Gastroesophageal sphincter (tissue), 4 donors: ENCODE measurements around the gene NR0B2. TPM values are rescaled to one million over a fixed set of nuclear protein-coding genes. Genes with fewer than 3 reads are reported as not detected.
"Not testable (repeated sequence)": the region's sequence is repeated elsewhere in the genome, so short reads cannot be mapped to it uniquely, and the experiment has no call there.

Source experiments
- ATAC-seq: fragments of 150-250 bp; one replicate; pipeline ENCODE4 v1.9.1; 2016; ENCODE audit warnings: mild to moderate bottlenecking, moderate library complexity
- H3K27ac ChIP-seq, 4 donors: fragments of 200-600 bp; sonication (generic) in 3 of 4; 1 replicate in 3 of 4; 2 replicates in 1 of 4; pipeline ENCODE4 v1.5.1; 2016 to 2019
- H3K27me3 ChIP-seq: fragments of 200-600 bp; sonication (generic); one replicate; pipeline ENCODE4 v1.5.1; 2019
- H3K36me3 ChIP-seq, 2 donors: fragments of 200-600 bp; sonication (generic); one replicate each; pipeline ENCODE4 v1.5.1; 2019; ENCODE audit warnings: control low read depth in 1 of 2
- H3K4me1 ChIP-seq, 3 donors: fragments of 200-600 bp; sonication (generic); 1 replicate in 2 of 3; 2 replicates in 1 of 3; pipeline ENCODE4 v1.5.1; 2016 to 2019; ENCODE audit warnings: control low read depth in 2 of 3
- H3K4me3 ChIP-seq, 2 donors: fragments of 200-600 bp; sonication (generic); one replicate each; pipeline ENCODE4 v1.5.1; 2019; ENCODE audit warnings: mild to moderate bottlenecking in 1 of 2, moderate library complexity in 1 of 2
- H3K9me3 ChIP-seq, 3 donors: fragments of 200-600 bp; sonication (generic); one replicate each; pipeline ENCODE4 v1.5.1; 2017 to 2019; ENCODE audit warnings: control low read depth in 2 of 3
- CTCF ChIP-seq, 4 experiments: fragments of 200-600 bp in 2 of 4; fragments of 450-650 bp in 2 of 4; sonication (generic) in 1 of 4; IDR thresholded peaks; one replicate each; pipeline ENCODE4 v1.5.1; 2017 to 2019; ENCODE audit warnings: antibody characterized with exemption in 4 of 4, mild to moderate bottlenecking in 2 of 4, moderate library complexity in 2 of 4
- EP300 ChIP-seq: sonication (generic); formaldehyde crosslinking; IDR thresholded peaks from one replicate; pipeline ENCODE4 v1.6.1; 2017; ENCODE audit warnings: antibody characterized with exemption, mild to moderate bottlenecking
- POLR2A ChIP-seq, 2 donors: fragments of 450-650 bp; IDR thresholded peaks; one replicate each; pipeline ENCODE4 v1.6.1; 2017; ENCODE audit warnings: antibody characterized with exemption in 2 of 2, mild to moderate bottlenecking in 2 of 2, moderate library complexity in 1 of 2
- POLR2AphosphoS5 ChIP-seq: sonication (generic); formaldehyde crosslinking; IDR thresholded peaks from one replicate; pipeline ENCODE4 v1.6.1; 2017; ENCODE audit warnings: antibody characterized with exemption
- WGBS, 2 donors: methylation state at CpG; one replicate each; pipeline ENCODE4 v1.1.5; 2018; ENCODE audit warnings: low coverage in 1 of 2; 5-methylcytosine and 5-hydroxymethylcytosine counted together
- total RNA-seq, 4 donors: library from RNA; depleted of rRNA; stranded (reverse); fragments of >200 nt; gene quantifications; one replicate each; pipeline ENCODE4 v1.1.0, GENCODE V29; 2016

NR0B2 gene
- total RNA-seq, 4 donors from 2014 or later, result not detected

GRCh38 chr1:26950602-26951001, 36.8 kb upstream of the NR0B2 start:
- H3K27me3 ChIP-seq, result peaks cover 20% of the 10 kb centered on the region
- H3K27ac ChIP-seq, result no peak overlapping the region
- H3K9me3 ChIP-seq, result peaks cover 0 to 4% (median 0%) of the 10 kb centered on the region in 3 donors
- H3K36me3 ChIP-seq, result peaks cover 0 to 20% of the 10 kb centered on the region in 2 donors
- 10 to 83% methylated on average over 1 to 2 of the region's 8 CpGs for WGBS, 2 donors
- TF ChIP-seq POLR2AphosphoS5 (no peak), EP300 (no peak), CTCF (IDR thresholded peaks at IDR 0.05) (no peak)
- H3K4me1 ChIP-seq, result no peaks in the 10 kb centered on the region
- no peak for ATAC-seq
- no peak overlapping the region for H3K4me3 ChIP-seq

DNA sequence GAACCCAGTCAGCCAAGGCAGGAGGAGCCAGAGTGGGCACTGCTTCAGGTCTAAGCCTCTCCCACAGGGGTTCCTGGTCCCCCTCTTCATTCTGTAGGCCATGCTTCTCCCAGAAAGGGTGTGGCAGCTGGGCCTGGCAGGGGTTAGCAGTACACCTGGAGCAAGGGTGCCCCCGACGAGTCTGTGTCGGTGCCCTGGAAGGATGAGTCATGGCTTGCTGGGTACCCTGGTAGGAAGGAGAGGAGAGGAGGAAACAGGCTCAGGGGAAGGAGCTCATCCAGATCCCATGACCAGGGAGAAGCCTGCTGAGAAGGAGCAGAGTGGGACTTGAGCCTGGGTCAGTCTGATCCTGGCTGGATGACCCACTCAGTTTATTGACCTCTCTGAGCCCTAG, 36.1 kb upstream of the NR0B2 start:
- WGBS, 2 donors, result 60 to 79% methylated on average over 3 of the region's 3 CpGs
- TF ChIP-seq EP300 (no peak), POLR2AphosphoS5 (no peak), CTCF (IDR thresholded peaks at IDR 0.05) (no peak)
- Histone ChIP-seq H3K9me3 (no peaks in the 10 kb centered on the region), H3K27me3 (peaks cover 17% of the 10 kb centered on the region), H3K4me1 (no peaks in the 10 kb centered on the region), H3K4me3 (no peak overlapping the region), H3K27ac (no peak overlapping the region), H3K36me3 (peaks cover 0 to 27% of the 10 kb centered on the region in 2 donors)
- no peak for ATAC-seq

GRCh38 chr1:26949266-26949925, 35.6 kb upstream of the NR0B2 start:
- Histone ChIP-seq H3K4me3 (no peak overlapping the region), H3K4me1 (no peaks in the 10 kb centered on the region), H3K9me3 (no peaks in the 10 kb centered on the region), H3K27ac (no peak overlapping the region), H3K36me3 (peaks cover 0 to 32% of the 10 kb centered on the region in 2 donors), H3K27me3 (peaks cover 11% of the 10 kb centered on the region)
- WGBS, 2 donors, result 25 to 75% methylated on average over 1 of the region's 1 CpG
- TF ChIP-seq POLR2AphosphoS5 (no peak), CTCF (IDR thresholded peaks at IDR 0.05) (no peak), EP300 (no peak), POLR2A (IDR thresholded peaks at IDR 0.05) (no peak)
- no peak for ATAC-seq

DNA sequence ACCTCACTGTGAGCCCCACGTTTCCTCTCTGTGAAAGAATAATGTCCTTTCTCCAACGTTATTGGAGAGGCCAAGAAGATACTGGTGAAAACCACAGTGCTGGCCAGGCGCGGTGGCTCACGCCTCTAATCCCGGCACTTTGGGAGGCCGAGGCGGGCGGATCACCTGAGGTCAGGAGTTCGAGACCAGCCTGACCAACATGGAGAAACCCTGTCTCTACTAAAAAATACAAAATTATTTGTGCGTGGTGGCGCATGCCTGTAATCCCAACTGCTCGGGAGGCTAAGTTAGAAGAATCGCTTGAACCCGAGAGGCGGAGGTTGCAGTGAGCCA, 34.9 kb upstream of the NR0B2 start:
- WGBS, 2 donors, result 80 to 87% methylated on average over 4 to 13 of the region's 16 CpGs
- H3K36me3 ChIP-seq, result peaks cover 0 to 39% of the 10 kb centered on the region in 2 donors
- not testable (repeated sequence) for H3K9me3 ChIP-seq, H3K27ac ChIP-seq, H3K4me3 ChIP-seq, ATAC-seq, H3K27me3 ChIP-seq, H3K4me1 ChIP-seq

- H3K27ac ChIP-seq, result no peak overlapping the region
- no peak overlapping the region for H3K4me3 ChIP-seq
- 83 to 100% methylated on average over 1 to 2 of the region's 4 CpGs for WGBS, 2 donors
- no peak for ATAC-seq
- H3K9me3 ChIP-seq, result no peaks in the 10 kb centered on the region
- H3K4me1 ChIP-seq, result no peaks in the 10 kb centered on the region
- TF ChIP-seq CTCF (IDR thresholded peaks at IDR 0.05) (no peak), POLR2A (IDR thresholded peaks at IDR 0.05) (no peak), POLR2AphosphoS5 (no peak), EP300 (no peak)
- H3K36me3 ChIP-seq, result peaks cover 0 to 63% of the 10 kb centered on the region in 2 donors
- H3K27me3 ChIP-seq, result no peaks in the 10 kb centered on the region
Observed at GRCh38 chr1:26946270-26946669, 32.5 kb upstream of the NR0B2 start.
